T-helper 1 cell (primary cell): ENCODE measurements around the gene PTPRN2.
"Not testable (repeated sequence)": the region's sequence is repeated elsewhere in the genome, so short reads cannot be mapped to it uniquely, and the experiment has no call there.

Source experiments
- DNase-seq, 5 donors: peaks; one replicate each; pipeline ENCODE4 v3.0.0-alpha.2; 2012 to 2020

The PTPRN2 gene

DNA sequence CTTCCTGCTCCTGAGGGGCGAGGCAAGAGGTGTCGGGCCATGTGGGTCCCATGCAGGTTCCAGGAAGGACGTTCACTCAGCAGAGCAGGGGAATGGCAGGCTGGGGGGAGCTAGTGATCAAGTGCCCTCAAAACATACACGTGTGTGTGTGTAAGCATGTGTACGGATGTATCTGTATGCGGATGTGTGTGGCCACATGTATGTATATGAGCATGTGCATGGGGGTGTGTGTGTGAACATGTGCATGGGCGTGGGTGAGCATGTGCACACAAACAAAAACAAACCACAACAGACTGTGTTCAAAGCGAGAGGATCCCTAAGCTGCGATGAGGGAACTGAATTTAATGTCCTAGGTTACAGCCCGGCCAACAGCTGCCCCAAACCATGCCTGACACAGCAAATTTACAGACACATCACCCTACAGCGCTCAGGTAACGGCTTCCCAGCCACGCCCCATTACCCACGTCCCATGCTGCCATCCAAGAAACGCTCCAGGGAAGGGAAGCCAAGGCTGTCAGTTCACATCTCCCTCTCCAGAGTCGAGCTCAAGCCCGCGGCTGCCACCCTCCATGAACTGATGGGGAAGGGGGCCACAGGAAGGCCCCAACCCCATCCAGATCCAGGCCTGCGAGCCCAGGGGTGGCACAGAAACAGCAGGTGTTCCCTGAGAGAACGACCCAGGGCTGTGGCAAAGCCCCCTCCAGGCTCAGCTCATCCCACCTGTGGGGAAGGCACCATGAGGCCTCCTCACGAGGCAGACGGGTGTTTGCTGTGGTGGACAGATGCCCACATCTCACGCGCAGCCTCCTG is 56.6 kb downstream of the PTPRN2 start:
- DNase-seq, result no peak

DNA sequence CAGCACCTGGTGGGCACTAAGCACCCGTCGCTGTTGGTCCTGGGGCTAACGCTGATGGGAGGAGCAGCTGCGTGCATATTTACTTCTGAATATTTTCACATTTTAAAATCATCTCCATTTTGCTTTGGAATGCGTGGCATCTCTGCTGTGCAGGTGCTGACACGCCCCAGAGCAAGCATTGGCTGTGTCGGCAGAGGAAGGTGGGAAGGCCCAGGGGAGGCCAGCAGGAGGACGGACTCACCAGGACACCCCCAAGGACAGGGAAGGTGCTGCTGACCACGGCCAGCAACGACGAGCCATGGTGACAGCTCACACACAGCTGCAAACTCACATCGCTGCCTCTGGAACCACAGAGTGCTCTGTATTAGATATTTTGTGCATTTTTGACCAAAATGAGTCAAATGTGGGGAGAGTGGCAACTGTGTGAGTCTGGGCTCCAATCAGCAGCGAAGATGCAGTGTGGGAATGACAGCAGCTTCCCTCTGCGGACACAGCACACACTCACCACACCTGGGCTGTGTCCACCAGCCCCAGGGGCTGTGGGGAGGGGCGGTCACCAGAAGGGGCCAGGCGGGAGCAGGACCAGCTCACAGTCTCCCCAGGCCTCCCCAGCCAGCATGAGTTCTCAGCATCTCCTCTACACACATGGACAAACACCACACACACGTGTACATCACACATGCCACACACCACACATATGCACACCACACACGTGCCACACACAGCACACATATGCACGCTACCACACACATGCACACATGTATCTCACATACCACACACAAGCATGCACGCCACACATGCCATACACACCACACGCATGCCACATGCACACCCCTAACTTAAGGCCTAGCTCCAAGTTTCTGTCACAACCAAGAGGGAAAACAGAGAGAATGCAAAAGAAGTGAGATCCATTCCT is 58.2 kb downstream of the PTPRN2 start:
- DNase-seq, result no peak

DNA sequence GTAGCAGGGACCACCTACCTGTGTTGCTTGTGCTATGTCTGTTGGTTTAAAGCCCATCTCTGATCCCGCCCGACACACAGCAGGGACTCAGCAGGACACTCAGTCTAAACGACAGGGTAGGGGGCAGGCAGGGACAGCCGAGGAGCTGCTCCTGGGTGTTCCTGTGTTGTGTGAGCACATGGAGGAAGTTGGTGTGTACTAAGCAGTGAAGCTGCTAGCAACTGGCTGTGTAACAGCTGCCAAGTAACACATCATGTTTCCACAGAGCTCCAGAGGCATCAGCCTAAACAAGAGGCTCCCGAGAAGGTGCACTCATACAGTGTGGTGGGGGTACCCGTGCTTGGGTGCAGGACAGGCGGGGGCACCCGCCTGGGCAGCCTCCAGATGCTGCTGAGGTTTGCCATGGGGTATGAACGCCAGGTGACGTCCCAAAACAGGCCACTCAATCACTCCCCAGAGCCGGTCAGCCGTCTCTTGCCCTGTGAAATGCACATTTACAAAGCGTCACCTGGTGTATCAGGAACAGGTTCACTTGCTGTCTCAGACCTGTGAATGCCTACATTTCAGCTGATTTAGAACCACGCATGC is 59.6 kb downstream of the PTPRN2 start:
- no peak for DNase-seq

DNA sequence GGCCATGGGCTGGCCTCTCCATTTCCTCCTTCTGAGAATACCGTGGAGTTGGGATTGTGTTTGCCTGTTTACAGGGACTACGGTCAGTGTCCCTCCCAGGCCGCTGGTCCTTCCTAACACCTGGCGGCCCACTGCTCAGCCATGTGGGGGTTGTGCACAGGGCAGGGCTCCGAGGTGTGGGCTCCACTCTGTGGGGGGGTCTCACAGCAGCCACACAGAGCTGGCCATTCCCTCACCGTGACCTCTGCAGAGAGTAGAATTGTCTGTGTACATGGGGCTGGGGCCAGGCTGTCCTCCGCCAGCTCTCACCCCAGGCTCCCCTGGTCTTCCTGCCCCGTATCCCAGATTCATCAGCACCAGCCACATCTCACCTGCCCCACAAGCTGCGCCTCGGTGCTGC is 60.1 kb downstream of the PTPRN2 start:
- DNase-seq, result no peak

DNA sequence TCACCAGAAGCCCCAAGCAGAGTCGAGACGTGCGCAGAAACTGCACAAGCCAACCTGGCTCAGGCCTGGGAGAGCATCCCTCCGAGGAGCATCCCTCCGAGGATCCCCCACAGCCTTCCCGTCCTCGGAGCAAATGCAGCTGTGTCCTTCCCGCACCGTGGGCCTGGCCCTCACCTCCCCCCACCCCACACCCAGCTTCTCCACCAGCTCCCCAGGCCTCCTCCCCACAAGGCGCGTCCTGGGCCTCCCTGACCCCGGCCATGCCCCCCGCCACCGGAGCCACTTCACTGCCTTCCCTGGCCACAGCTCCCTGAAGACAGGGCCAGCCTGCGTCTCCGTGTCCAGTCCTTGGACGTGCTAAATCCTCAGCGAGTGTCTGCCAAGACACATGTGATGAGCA is 60.6 kb downstream of the PTPRN2 start:
- no peak for DNase-seq

DNA sequence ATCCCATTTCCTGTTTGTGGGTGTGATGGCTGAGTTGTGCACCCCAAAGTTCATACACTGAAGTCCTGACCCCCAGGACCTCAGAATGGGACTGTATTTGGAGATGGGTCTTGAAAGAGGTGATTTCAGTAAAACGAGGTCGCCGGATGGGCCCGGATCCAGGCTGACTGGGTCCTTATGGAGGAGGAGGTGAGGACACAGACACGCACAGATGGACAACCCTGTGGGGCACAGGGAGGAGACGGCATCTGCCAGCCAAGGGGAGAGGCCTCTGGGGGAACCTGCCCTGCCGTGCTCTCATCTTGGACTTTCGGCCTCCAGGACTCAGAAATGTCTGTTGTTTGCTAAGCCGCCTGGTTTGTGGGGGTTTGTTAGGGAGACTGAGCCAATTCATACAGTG is 61.1 kb downstream of the PTPRN2 start:
- DNase-seq, result no peak

DNA sequence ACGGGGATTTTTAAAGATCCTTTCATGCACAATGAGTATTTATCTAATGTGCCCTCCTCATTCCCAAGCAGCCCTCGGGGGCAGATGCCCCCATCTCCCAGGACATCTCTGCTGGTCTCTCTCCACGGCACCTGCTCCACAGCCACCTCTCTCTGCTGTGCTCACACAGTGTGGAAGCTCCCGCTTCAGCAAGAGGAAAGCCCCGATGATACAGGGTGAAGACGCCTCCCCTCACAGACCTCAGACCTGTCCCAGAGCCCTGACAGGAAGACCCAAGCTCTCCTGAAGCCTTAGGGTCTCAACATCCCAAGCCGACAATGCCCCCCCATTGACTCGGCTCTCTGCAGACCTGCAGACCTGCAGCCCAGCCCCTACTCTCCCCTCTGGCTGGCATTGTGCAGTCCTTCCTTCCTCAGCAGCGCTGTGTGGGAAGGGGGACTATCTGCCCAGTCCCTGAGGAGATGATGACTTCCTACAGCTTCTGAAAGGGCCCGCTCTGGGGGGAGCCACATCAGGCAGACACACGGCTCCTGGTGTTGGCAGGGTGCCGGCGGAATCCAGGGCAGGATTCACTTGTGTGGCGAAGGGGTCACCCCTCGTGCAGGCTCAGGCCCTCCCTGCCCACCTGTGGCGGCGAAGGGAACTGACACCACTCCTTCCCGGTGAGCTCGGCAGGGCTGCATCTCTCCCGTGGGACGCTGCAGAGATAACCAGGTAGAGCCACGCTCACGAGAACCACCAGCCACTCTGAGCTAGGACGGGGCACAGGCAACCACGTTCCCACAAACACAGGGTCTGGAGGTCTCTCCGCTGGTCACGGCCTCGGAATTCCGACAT is 61.8 kb downstream of the PTPRN2 start:
- DNase-seq, result no peak

DNA sequence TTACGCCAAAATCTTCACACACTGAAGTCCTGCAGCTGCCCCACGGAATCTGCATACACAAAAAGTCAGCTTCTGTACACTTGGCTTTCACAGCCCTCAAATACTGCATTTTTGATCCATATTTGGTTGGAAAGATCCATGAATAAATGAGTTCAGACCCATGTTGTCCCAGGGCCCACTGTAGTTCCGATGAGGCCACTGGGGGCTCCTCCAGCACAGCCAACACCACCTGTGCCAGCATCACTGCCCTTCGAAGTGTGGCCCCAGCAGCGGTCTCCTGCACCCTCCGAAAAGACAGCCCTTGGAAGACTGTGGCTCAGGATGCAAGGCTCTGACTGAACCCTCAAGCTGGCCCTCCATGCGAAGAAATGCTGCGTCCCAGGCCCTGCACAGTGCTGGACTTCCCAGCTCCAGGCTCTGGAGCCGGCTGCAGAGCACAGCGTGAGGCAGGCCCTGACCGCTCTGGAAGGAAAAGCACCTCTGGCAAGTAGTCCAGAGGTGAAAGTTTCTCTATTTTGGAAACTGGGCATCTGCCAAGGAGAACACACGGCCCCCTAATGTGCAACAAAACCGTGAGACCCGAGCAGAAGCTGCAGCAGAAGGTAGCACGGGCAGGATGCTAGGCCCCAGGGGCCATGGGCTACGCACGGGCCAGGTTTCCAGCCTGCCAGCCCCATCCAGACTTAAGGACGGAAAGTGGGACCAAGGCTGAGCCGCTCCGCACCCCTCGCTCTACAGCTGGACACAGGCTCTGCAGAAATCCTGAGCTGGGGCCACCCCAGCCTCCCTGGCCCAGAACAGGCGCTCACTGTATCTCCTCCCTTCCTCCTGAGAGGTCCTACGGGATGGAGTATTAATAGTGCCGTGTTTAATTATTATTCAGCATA is 62.6 kb downstream of the PTPRN2 start:
- no peak for DNase-seq

DNA sequence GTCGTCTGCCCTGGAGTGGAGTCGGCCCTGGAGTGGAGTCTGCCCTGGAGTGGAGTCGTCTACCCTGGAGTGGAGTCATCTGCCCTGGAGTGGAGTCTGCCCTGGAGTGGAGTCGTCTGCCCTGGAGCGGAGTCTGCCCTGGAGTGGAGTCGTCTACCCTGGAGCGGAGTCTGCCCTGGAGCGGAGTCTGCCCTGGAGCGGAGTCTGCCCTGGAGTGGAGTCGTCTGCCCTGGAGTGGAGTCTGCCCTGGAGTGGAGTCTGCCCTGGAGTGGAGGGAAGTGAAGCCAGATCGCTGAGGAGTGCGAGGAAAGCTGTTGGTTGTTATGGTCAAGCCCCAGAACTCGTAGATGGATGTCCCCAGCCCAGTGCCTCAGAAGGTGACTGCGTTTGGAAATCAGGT is 63.3 kb downstream of the PTPRN2 start:
- DNase-seq, result not testable (repeated sequence)

DNA sequence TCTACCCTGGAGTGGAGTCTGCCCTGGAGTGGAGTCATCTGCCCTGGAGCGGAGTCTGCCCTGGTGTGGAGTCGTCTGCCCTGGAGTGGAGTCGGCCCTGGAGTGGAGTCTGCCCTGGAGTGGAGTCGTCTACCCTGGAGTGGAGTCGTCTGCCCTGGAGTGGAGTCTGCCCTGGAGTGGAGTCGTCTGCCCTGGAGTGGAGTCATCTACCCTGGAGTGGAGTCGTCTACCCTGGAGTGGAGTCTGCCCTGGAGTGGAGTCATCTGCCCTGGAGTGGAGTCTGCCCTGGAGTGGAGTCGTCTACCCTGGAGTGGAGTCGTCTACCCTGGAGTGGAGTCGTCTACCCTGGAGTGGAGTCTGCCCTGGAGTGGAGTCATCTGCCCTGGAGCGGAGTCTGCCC is 63.7 kb downstream of the PTPRN2 start:
- not testable (repeated sequence) for DNase-seq

DNA sequence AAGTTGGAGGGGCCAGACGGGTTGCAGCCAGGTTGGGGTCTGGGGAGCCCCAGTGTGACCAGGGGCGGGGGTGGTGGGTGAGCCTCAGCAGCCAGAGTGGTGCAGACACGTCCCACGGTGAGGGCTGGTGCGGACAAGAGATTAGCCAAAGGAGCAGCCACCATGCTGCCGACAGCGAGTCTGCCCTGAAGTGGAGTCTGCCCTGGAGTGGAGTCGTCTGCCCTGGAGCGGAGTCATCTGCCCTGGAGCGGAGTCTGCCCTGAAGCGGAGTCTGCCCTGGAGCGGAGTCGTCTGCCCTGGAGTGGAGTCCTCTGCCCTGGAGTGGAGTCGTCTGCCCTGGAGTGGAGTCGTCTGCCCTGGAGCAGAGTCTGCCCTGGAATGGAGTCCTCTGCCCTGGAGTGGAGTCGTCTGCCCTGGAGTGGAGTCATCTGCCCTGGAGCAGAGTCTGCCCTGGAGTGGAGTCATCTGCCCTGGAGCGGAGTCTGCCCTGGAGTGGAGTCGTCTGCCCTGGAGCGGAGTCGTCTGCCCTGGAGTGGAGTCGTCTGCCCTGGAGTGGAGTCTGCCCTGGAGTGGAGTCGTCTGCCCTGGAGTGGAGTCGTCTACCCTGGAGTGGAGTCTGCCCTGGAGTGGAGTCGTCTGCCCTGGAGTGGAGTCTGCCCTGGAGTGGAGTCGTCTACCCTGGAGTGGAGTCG is 64.3 kb downstream of the PTPRN2 start:
- DNase-seq, result not testable (repeated sequence)

DNA sequence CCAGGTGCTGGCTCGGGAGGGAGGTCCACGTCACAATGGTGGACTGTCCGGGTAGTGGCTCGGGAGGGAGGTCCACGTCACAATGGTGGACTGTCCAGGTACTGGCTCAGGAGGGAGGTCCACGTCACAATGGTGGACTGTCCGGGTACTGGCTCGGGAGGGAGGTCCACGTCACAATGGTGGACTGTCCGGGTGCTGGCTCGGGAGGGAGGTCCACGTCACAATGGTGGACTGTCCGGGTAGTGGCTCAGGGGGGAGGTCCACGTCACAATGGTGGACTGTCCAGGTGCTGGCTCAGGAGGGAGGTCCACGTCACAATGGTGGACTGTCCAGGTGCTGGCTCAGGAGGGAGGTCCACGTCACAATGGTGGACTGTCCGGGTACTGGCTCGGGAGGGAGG is 65.8 kb downstream of the PTPRN2 start:
- not testable (repeated sequence) for DNase-seq

DNA sequence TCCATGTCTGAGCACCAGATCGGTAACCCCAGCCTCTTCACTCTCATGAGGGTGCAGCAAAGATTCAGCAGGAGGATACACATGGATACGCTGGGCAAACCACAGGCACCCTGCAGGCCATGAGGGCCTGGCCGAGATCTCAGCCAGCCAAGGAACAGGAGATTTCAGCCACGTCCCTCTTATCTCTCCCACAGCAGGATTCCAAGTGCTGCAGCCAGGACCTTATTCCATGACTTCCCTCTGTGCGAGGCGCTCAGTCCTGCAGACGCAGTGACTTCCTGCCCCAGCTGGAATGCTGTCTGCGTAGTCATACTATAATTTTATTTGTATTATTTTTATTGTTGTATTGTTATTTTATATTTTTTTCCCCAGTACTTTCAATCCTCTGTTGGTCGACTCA is 66.8 kb downstream of the PTPRN2 start:
- DNase-seq, result no peak

DNA sequence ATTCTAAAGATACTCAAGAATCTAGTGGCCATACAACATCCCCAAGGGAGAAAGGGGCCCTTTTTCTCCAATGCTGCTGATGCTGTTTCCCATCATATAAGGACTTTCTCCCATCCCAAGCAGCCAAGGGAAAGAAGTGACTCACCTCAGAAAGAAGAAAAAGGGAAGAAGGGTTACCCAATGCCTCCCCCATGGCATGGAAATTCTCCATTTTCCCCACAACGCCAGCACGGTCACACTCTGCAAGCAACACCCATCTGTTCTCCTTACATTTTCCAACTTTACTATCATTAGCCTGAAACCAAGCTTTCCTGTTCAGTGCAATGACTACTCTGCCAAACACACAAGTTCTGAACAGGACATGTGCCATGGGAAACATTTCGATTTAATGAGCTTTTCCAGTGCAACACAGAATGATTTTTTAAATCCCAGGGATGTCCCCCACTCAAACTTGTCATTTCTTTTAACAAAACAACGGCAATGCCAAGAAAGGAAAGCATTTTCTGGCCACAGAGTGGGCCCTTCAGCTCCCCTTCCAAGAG is 67.9 kb downstream of the PTPRN2 start:
- no peak for DNase-seq

DNA sequence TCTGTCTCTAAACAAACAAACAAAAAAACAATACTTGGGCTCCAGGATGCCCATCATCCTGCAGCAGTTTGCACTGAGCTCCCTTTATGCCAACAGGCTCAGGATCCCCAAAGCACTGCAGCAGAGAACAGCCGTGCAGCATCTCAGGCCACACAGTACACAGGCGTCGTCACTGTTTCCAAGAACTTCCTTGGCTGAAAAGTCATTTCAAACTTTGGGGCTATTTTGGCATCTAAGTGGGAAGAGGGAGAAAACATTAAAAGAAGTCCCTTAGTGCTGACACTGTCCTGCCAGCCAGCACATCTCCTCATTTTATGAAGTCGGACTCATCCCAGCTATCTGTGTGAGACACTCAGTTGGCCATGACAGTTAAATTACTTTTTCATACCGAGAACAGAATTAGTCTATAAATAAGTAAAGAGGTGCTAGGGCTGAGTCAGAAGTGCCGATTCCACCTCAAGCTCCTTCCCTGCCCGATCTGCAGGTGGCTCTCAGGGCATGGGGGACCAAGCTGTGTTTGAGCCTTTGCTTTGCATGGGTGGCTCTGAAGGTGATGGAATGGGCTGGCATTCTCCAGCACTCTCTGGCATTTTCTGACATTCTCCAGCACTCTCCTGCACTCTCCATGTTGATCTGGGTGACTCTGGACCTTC is 68.5 kb downstream of the PTPRN2 start:
- DNase-seq, result no peak

DNA sequence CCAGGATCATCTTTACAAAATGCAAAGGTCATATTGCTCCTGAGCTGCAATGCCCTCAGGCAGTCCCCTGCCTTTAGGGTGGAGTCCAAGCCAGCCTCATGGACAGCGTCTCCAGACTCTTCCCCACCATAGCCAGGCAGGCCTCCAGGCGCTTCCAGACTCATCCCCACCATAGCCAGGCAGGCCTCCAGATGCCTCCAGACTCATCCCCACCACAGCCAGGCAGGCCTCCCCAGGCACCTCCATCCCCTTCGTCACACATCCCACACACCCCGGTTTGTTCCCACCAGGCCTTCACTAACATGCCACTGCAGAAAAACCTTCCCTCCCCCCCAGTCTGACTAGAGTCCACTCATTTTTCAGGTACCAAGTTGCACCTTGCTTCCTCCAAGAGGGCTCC is 70.1 kb downstream of the PTPRN2 start:
- DNase-seq, result no peak

DNA sequence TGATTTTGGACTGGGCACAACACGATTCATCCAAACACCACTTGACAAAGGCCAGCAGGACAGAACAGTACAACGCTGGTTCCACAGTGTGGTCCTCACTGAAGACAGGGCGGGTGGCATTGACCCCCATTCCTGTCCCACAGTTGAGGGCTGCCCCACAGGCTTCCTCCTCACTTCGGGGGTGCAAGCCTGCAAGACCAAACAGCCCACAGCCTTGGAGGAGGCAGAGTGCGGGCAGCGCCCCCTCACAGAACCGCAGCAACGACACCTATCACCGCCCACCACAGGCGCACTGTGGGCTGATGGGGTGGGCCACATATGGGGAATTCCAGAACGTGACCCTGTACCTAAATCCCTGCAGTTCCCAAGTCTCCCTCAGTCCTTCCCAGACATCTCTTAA is 70.6 kb downstream of the PTPRN2 start:
- no peak for DNase-seq

DNA sequence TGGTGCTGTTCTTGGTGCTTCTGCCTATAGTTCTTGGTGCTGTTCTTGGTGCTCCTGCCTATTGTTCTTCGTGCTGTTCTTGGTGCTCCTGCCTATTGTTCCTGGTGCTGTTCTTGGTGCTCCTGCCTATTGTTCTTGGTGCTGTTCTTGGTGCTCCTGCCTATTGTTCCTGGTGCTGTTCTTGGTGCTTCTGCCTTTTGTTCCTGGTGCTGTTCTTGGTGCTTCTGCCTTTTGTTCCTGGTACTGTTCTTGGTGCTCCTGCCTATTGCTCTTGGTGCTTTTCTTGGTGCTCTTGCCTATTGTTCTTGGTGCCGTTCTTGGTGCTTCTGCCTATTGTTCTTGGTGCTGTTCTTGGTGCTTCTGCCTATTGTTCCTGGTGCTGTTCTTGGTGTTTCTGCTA is 71.1 kb downstream of the PTPRN2 start:
- no peak for DNase-seq

DNA sequence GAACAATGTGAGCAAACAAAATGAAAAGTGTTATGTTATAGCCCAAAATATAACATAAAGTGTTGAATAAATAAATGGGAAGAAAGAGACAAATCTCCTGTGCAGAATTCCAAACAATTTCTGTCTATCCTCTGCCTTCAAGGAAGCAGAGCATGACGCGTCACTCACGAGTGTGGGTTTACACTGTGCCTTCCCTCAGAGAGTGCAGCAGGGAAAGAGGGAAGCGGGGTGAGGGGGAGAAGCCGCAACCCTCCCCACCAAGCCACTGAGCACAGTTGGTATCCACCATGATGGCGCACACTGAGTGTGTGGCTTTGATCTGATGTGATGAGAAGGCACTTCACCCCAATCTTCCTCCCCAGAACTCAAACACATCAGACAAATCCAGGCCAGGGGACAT is 74.8 kb downstream of the PTPRN2 start:
- DNase-seq, result no peak

DNA sequence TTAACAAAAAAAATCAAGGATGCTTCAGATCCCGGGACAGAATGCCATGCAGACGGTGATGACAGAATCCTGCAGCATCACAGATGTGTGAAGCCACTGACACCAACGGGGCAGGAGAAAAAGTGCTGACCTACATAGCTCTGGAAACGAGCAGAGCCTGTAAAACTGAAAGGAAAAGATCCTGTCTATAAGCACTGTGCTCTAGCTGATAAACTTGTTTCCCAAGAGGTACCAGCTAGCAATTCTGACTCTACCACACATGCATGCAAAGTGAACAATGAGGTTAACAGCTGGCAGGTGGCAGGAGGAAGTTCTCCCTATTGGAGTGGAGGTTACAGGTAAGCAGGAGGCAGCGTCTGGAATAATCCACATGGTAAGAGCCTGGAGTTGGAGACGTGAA is 75.6 kb downstream of the PTPRN2 start:
- DNase-seq, result no peak
